ENCODE results near the gene NEURL1B. TPM values are rescaled to one million over a fixed set of nuclear protein-coding genes. Genes with fewer than 3 reads are reported as not detected.

The NEURL1B gene

Small RNAs within 50 kb of the gene (small RNA-seq; reads per million reads assigned to genes)
- gene AC027309.2 (ENCODE audit: low read depth) (not detected), gene MIR5003 (ENCODE audit: low read depth) (0.86 reads per million)

All from mesenchymal stem cell (in vitro differentiated cells and primary cell).